ENCODE results near the gene VPS8. TPM values are rescaled to one million over a fixed set of nuclear protein-coding genes. Genes with fewer than 3 reads are reported as not detected.

VPS8 gene
- total and polyA plus RNA-seq, 9 of the 15 experiments (the other 6 are each of a cell fraction or from before 2014, with no cell fraction given): 7.2 to 41.0 (median 28.3) TPM

DNA sequence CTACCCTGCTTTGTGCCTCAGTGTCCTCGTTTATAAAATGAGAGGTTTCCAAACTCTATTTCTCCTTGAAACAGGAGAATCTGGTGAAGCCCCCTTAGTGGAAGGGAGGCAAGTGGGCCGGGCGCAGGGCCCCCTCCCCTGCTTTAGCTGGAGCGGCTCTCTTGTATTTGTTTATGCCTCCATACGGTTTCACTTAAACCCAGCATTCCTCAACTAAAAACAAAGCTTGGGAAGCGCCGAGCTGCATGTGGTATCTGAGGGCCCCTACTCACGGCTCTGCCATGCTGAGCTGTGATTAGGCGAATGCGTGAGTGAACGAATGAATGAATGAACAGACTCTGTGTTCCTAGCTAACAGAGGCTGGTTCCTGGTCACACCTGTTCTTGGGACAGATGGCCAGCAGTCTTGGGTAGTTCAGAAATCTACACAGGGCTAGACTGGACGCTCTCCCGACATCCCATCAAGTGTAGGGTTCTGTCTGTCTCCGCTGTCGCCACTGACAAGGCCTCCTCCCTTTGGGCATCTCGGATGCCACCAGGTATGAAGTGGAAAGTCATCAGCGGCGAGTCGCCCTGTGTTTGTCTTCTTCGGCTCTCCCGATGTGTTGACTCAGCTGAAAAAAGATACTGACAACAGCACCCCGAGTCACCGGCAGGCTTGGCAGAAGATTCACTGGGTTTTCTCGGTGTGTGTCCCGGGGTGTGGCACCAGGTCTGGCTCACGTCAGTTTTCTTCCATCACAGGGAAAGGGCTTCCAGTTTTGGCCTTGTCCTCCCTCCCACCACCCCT lies 42.4 kb upstream of the VPS8 start:
- Histone ChIP-seq H3K4me2 (ENCODE audit: insufficient read depth, low read length) (no peak overlapping the region), H3K27ac (ENCODE audit: extremely low read depth, low read depth, low read length) (no peak overlapping the region), H3K4me3 (no peak overlapping the region), H3K9me1 (ENCODE audit: control insufficient read depth, insufficient read depth, low read length) (no peaks in the 10 kb centered on the region), H3K9ac (ENCODE audit: insufficient read depth in 1 of 2, low read depth in 2 of 2, low read length in 2 of 2) (no peak overlapping the region), H3K79me2 (ENCODE audit: control insufficient read depth, insufficient read depth, low read length) (no peaks in the 10 kb centered on the region), H2AFZ (ENCODE audit: low read depth, low read length) (no peak overlapping the region), H3K36me3 (ENCODE audit: control insufficient read depth, insufficient read depth, low read length) (no peaks in the 10 kb centered on the region), H3K4me1 (replicated peaks in 1 of 2; ENCODE audit: control insufficient read depth in 2 of 2, insufficient read depth in 2 of 2, low read length in 2 of 2) (peaks cover 17 to 20% of the 10 kb centered on the region in 2 experiments; a peak in 3 of 5 replicates), H3K27me3 (ENCODE audit: control insufficient read depth in 2 of 2, insufficient read depth in 2 of 2, low read length in 2 of 2) (peaks cover 29 to 47% of the 10 kb centered on the region in 2 experiments; a peak in 4 of 5 replicates), H4K20me1 (replicated peaks; ENCODE audit: control insufficient read depth, insufficient read depth, low read length) (no peaks in the 10 kb centered on the region), H3K9me3 (replicated peaks; ENCODE audit: control insufficient read depth, insufficient read depth, low read depth, low read length) (no peaks in the 10 kb centered on the region)
- in situ Hi-C loops (cut with MboI): no loop called here
- FAIRE-seq: no peak
- TF ChIP-seq NCOA2 (IDR thresholded peaks at IDR 0.05; ENCODE audit: partially characterized antibody in 2 of 2): no peak
- 0 out of 2 replicates have a peak, but pooled peaks have one; percentile 34 for TF ChIP-seq ZNF24 (IDR thresholded peaks at IDR 0.05)
- 0 out of 2 replicates have a peak, but pooled peaks have one; percentile 30 for TF ChIP-seq MAFF (IDR thresholded peaks at IDR 0.05; ENCODE audit: low read length)
- TF ChIP-seq, protein P1, sequence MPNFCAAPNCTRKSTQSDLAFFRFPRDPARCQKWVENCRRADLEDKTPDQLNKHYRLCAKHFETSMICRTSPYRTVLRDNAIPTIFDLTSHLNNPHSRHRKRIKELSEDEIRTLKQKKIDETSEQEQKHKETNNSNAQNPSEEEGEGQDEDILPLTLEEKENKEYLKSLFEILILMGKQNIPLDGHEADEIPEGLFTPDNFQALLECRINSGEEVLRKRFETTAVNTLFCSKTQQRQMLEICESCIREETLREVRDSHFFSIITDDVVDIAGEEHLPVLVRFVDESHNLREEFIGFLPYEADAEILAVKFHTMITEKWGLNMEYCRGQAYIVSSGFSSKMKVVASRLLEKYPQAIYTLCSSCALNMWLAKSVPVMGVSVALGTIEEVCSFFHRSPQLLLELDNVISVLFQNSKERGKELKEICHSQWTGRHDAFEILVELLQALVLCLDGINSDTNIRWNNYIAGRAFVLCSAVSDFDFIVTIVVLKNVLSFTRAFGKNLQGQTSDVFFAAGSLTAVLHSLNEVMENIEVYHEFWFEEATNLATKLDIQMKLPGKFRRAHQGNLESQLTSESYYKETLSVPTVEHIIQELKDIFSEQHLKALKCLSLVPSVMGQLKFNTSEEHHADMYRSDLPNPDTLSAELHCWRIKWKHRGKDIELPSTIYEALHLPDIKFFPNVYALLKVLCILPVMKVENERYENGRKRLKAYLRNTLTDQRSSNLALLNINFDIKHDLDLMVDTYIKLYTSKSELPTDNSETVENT (CRISPR knock-in tag; IDR thresholded peaks at IDR 0.05): no peak
- TF ChIP-seq ZNF316 (IDR thresholded peaks at IDR 0.05): peak; percentile 77
- TF ChIP-seq, protein P2, sequence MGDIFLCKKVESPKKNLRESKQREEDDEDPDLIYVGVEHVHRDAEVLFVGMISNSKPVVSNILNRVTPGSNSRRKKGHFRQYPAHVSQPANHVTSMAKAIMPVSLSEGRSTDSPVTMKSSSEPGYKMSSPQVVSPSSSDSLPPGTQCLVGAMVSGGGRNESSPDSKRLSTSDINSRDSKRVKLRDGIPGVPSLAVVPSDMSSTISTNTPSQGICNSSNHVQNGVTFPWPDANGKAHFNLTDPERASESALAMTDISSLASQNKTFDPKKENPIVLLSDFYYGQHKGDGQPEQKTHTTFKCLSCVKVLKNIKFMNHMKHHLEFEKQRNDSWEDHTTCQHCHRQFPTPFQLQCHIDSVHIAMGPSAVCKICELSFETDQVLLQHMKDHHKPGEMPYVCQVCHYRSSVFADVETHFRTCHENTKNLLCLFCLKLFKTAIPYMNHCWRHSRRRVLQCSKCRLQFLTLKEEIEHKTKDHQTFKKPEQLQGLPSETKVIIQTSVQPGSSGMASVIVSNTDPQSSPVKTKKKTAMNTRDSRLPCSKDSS (IDR thresholded peaks at IDR 0.05; ENCODE audit: low read depth, partially characterized antibody): no peak
- peak; percentile 66 for TF ChIP-seq MAFG (tag; conservative IDR thresholded peaks at IDR 0.05)
- TF ChIP-seq C11orf30 (IDR thresholded peaks at IDR 0.05; ENCODE audit: low read depth): peak; percentile 76
- intact Hi-C loops (cut with micrococcal nuclease): loop anchor here (10.0 kb wide), 1 partner anchor 395 kb away; the partner anchor contains the start of gene THPO
- no TSS peak for BruUV-seq (replicated peaks)
- ChIA-PET POLR2A (interaction anchor here (1.6 kb wide), 1 partner anchor 12 kb away, joined by 3 read pairs; no protein-coding TSS in a partner anchor), CTCF (ENCODE audit: low intra/inter-chr PET ratio) (no interaction called here)
- 8% methylated on average over 26 of the region's 26 CpGs for whole genome bisulfite sequencing (ENCODE audit: insufficient coverage, low coverage, missing lambda C conversion rate)
- DNase-seq (ENCODE audit: extremely low read depth in 1 of 4, low spot score in 3 of 4): no peak
- ATAC-seq: no peak

Data from K562 (cell line).